PC-3 (cell line): ENCODE data around the gene MGAT3. TPM values are rescaled to one million over a fixed set of nuclear protein-coding genes. Genes with fewer than 3 reads are reported as not detected.

Experiments used
- ATAC-seq: fragments of 200-7000 bp; cut with Tn5 transposase; 2 replicates; pipeline ENCODE4 v1.9.1; 2020; ENCODE audit warnings: mild to moderate bottlenecking, moderate library complexity
- BruUV-seq: library from RNA; stranded (reverse); fragments of 400-500 nt; replicated peaks from 2 replicates; lab custom pipeline; 2021; lab: Mats Ljungman, UMichigan
- CTCF ChIA-PET: fragments of 300-600 bp; sonication (Branson Sonifier 250); formaldehyde crosslinking; loops from one replicate; lab custom pipeline; 2022; ENCODE audit warnings: antibody characterized with exemption; lab: Charles Lee
- POLR2A ChIA-PET: fragments of 300-600 bp; sonication (Branson Sonifier 250); formaldehyde crosslinking; loops from one replicate; lab custom pipeline; 2022; ENCODE audit warnings: antibody characterized with exemption; ENCODE audit not compliant: unreplicated experiment; lab: Charles Lee
- DNase-seq: peaks from one replicate; pipeline ENCODE4 v3.0.0-alpha.2; 2015
- H2AFZ ChIP-seq: fragments of 300-600 bp; sonication (generic); 2 replicates; pipeline ENCODE4 v1.6.0; 2016; ENCODE audit warnings: antibody characterized with exemption, low read length
- H3F3A ChIP-seq: fragments of 300-600 bp; sonication (generic); one replicate; pipeline ENCODE4 v1.6.0; 2017; ENCODE audit warnings: antibody characterized with exemption, low read length, control low read depth, mild to moderate bottlenecking; ENCODE audit not compliant: unreplicated experiment
- H3K27ac ChIP-seq: fragments of 300-600 bp; sonication (generic); 2 replicates; pipeline ENCODE4 v1.5.1; 2016; ENCODE audit warnings: mild to moderate bottlenecking, low read length
- H3K27me3 ChIP-seq: fragments of 300-600 bp; sonication (generic); 2 replicates; pipeline ENCODE4 v1.6.1; 2016; ENCODE audit warnings: low read length, mixed read lengths
- H3K36me3 ChIP-seq: fragments of 300-600 bp; sonication (generic); 2 replicates; pipeline ENCODE4 v1.6.1; 2016; ENCODE audit warnings: low read depth, mixed run types, low read length, mixed read lengths
- H3K4me1 ChIP-seq: fragments of 300-600 bp; sonication (generic); 2 replicates; pipeline ENCODE4 v1.5.1; 2016; ENCODE audit warnings: low read length; ENCODE audit not compliant: insufficient read depth
- H3K4me2 ChIP-seq: fragments of 300-600 bp; sonication (generic); 2 replicates; pipeline ENCODE4 v1.6.0; 2016; ENCODE audit warnings: low read length
- H3K4me3 ChIP-seq: fragments of 300-600 bp; sonication (generic); 2 replicates; pipeline ENCODE4 v1.5.1; 2016; ENCODE audit warnings: mild to moderate bottlenecking, low read length, mixed read lengths
- H3K79me2 ChIP-seq: fragments of 300-600 bp; sonication (generic); 2 replicates; pipeline ENCODE4 v1.6.1; 2017; ENCODE audit warnings: low read length, mixed read lengths
- H3K9ac ChIP-seq: fragments of 300-600 bp; sonication (generic); 2 replicates; pipeline ENCODE4 v1.6.0; 2016; ENCODE audit warnings: mild to moderate bottlenecking, low read length
- H3K9me2 ChIP-seq: fragments of 300-600 bp; sonication (generic); replicated peaks from 2 replicates; pipeline ENCODE4 v1.6.1; 2016; ENCODE audit warnings: mixed run types, low read length, mixed read lengths
- H3K9me3 ChIP-seq: fragments of 300-600 bp; sonication (generic); 2 replicates; pipeline ENCODE4 v1.6.1; 2016; ENCODE audit warnings: low read length, mixed read lengths
- H4K20me1 ChIP-seq: fragments of 300-600 bp; sonication (generic); 2 replicates; pipeline ENCODE4 v1.6.1; 2016; ENCODE audit warnings: low read length, mixed read lengths
- EZH2 ChIP-seq: fragments of 300-600 bp; sonication (generic); IDR thresholded peaks from one replicate; pipeline ENCODE4 v1.6.1; 2017; ENCODE audit warnings: antibody characterized with exemption, mild to moderate bottlenecking, low read length; ENCODE audit not compliant: unreplicated experiment
- EZH2phosphoT487 ChIP-seq: fragments of 300-600 bp; sonication (generic); IDR thresholded peaks from 2 replicates; pipeline ENCODE4 v1.6.1; 2018; ENCODE audit warnings: mild to moderate bottlenecking, antibody characterized with exemption, low read length, borderline replicate concordance
- intact Hi-C: fragments of 100-400 bp; cut with micrococcal nuclease; formaldehyde crosslinking; loops from 2 replicates; pipeline ENCODE4 v1.9.0; 2023
- total RNA-seq: library from RNA; depleted of rRNA; stranded (reverse); fragments of >200 nt; gene quantifications from 2 replicates; pipeline ENCODE4 v1.2.3, GENCODE V29; 2014
- TF ChIP-seq, protein P1 (sequence below): fragments of 300-600 bp; sonication (generic); conservative IDR thresholded peaks from 2 replicates; pipeline ENCODE4 v1.5.1; 2017; ENCODE audit warnings: antibody characterized with exemption, low read depth, mild to moderate bottlenecking, low read length

MGAT3 gene
- total RNA-seq, 1 experiment from 2014 or later, result not detected

DNA sequence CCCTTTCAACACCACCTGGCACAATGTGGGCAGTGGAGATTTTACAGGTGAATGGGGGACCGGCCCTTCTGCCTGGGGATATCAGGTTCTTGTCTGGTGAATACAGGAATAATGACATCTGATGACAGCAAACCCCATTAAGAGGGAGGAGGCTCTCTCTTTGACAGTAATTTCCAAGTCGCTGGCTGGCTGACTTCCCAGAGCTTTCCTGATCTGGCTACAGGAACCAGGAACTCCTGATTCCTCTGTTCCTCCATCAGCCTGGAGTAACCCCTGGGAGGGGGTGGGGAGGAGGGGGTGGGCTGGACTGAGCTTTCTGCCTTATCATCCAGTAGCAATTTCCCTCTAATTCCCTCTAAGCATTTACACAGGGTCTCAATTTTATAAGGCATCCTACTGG, 41.6 kb downstream of the MGAT3 start:
- no peak overlapping the region for H3K27ac ChIP-seq
- no TSS peak for BruUV-seq
- ChIA-PET CTCF (no interaction called here), POLR2A (no interaction called here)
- no peak for TF ChIP-seq EZH2
- TF ChIP-seq EZH2phosphoT487, result no peak
- TF ChIP-seq, protein P1, sequence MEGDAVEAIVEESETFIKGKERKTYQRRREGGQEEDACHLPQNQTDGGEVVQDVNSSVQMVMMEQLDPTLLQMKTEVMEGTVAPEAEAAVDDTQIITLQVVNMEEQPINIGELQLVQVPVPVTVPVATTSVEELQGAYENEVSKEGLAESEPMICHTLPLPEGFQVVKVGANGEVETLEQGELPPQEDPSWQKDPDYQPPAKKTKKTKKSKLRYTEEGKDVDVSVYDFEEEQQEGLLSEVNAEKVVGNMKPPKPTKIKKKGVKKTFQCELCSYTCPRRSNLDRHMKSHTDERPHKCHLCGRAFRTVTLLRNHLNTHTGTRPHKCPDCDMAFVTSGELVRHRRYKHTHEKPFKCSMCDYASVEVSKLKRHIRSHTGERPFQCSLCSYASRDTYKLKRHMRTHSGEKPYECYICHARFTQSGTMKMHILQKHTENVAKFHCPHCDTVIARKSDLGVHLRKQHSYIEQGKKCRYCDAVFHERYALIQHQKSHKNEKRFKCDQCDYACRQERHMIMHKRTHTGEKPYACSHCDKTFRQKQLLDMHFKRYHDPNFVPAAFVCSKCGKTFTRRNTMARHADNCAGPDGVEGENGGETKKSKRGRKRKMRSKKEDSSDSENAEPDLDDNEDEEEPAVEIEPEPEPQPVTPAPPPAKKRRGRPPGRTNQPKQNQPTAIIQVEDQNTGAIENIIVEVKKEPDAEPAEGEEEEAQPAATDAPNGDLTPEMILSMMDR, result no peak
- no peak overlapping the region for H3K4me3 ChIP-seq
- no peaks in the 10 kb centered on the region for H3K9me2 ChIP-seq
- H4K20me1 ChIP-seq, result no peaks in the 10 kb centered on the region
- no peak overlapping the region for H3K9ac ChIP-seq
- no peak overlapping the region for H3K4me2 ChIP-seq
- DNase-seq (no peak), ATAC-seq (no peak)
- no peaks in the 10 kb centered on the region for H3K36me3 ChIP-seq
- intact Hi-C loops, result loop anchor here (5.0 to 10.0 kb wide), 2 partner anchors 34 to 64 kb away; partner anchors contain the start of gene RPS19BP1
- no peak overlapping the region for H2AFZ ChIP-seq
- H3K4me1 ChIP-seq, result peaks cover 23% of the 10 kb centered on the region
- no peaks in the 10 kb centered on the region for H3K9me3 ChIP-seq
- H3F3A ChIP-seq, result no peaks in the 10 kb centered on the region
- H3K27me3 ChIP-seq, result no peaks in the 10 kb centered on the region
- peaks cover 13% of the 10 kb centered on the region for H3K79me2 ChIP-seq

DNA sequence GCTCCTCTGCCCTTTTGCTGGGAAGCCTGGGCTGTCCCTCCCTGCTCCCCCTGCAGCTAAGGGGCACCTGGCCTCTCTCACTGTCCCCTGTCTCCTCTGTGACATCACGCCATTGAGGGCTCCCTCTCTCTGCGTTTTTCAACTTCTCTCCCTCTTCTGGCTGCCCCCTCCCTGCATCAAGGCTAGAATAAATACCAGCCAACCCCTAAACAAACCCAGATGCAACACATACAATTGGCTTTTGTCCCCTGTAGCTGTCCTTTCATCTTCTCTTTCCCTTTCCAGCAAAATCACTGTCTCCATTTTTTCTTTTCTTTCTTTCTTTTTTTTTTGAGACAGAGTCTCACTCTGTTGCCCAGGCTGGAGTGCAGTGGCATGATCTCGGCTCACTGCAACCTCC, 42.0 kb downstream of the MGAT3 start:
- no peak overlapping the region for H3K4me3 ChIP-seq
- no peak overlapping the region for H3K4me2 ChIP-seq
- H3K79me2 ChIP-seq, result peaks cover 17% of the 10 kb centered on the region
- intact Hi-C loops, result loop anchor here (5.0 to 10.0 kb wide), 2 partner anchors 33 to 64 kb away; partner anchors contain the start of gene RPS19BP1
- H3K36me3 ChIP-seq, result no peaks in the 10 kb centered on the region
- no peak overlapping the region for H3K9ac ChIP-seq
- H3K9me2 ChIP-seq, result no peaks in the 10 kb centered on the region
- H3K4me1 ChIP-seq, result peaks cover 23% of the 10 kb centered on the region
- DNase-seq (no peak), ATAC-seq (no peak)
- no peak overlapping the region for H3K27ac ChIP-seq
- ChIA-PET POLR2A (no interaction called here), CTCF (no interaction called here)
- H3K9me3 ChIP-seq, result no peaks in the 10 kb centered on the region
- no peaks in the 10 kb centered on the region for H3F3A ChIP-seq
- H4K20me1 ChIP-seq, result no peaks in the 10 kb centered on the region
- H3K27me3 ChIP-seq, result no peaks in the 10 kb centered on the region
- no peak overlapping the region for H2AFZ ChIP-seq
- TF ChIP-seq EZH2 (no peak), EZH2phosphoT487 (no peak)
- TF ChIP-seq, protein P1, result no peak
- BruUV-seq, result no TSS peak

DNA sequence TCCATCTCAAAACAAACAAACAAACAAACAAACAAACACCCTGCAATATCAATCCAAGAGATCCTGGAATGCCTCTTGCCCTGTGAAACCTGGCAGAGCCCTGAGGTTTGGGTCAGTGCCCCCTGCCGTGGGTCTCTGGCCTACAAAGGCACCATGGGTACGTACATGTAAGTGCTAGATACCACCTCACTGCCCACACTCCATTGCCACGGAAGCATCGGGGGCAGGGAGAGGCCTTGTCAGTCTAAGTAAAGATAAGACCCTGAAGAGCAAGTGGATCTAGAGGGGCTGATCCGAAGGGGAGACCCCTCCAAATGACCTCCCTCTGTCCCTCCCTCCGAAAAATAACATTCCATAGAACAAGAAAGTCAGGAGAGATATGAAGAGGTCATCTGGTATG, 43.3 kb downstream of the MGAT3 start:
- no TSS peak for BruUV-seq
- intact Hi-C loops, result no loop called here
- CTCF ChIA-PET, result no interaction called here

More for the DNA sequence above, 43.3 kb downstream of the MGAT3 start:
- Histone ChIP-seq H3F3A (no peaks in the 10 kb centered on the region), H4K20me1 (no peaks in the 10 kb centered on the region), H3K4me3 (no peak overlapping the region), H3K9me3 (no peaks in the 10 kb centered on the region), H2AFZ (no peak overlapping the region), H3K9me2 (no peaks in the 10 kb centered on the region), H3K9ac (no peak overlapping the region), H3K79me2 (peaks cover 28% of the 10 kb centered on the region), H3K4me2 (no peak overlapping the region), H3K27ac (no peak overlapping the region), H3K36me3 (peaks cover 9% of the 10 kb centered on the region; the same call in 1 of the 2 replicates), H3K4me1 (peaks cover 17% of the 10 kb centered on the region), H3K27me3 (no peaks in the 10 kb centered on the region)
- ATAC-seq (no peak), DNase-seq (no peak)
- POLR2A ChIA-PET, result no interaction called here
- TF ChIP-seq, protein P1, result no peak
- no peak for TF ChIP-seq EZH2
- no peak for TF ChIP-seq EZH2phosphoT487
